Spleen (tissue), 7 donors: Measurements from ENCODE around the gene CLEC16A.

ENCODE experiments used
- CTCF ChIP-seq, 11 experiments: fragments of 200-600 bp in 7 of 11; fragments of 450-650 bp in 4 of 11; sonication (generic) in 4 of 11; IDR thresholded peaks in 8 of 11; conservative IDR thresholded peaks in 3 of 11; 1 replicate in 7 of 11; 2 replicates in 4 of 11; pipeline versions ENCODE4 v1.4.0 to v1.8.0; 2016 to 2021; ENCODE audit warnings: antibody characterized with exemption in 11 of 11, inconsistent platforms in 4 of 11, mild to moderate bottlenecking in 1 of 11
- POLR2A ChIP-seq, 3 donors: fragments of 450-650 bp; IDR thresholded peaks; one replicate each; pipeline ENCODE4 v1.5.1; 2017; ENCODE audit warnings: antibody characterized with exemption in 3 of 3, mild to moderate bottlenecking in 1 of 3
- POLR2AphosphoS5 ChIP-seq, 3 donors: sonication (generic); formaldehyde crosslinking; IDR thresholded peaks; one replicate each; pipeline ENCODE4 v1.5.1; 2017; ENCODE audit warnings: antibody characterized with exemption in 3 of 3
- donor health status: DM: no; HTN: no; CAD: no; lungs with moderate emphysema.
- donor health status: DM: no; HTN: no; CAD: no.
- donor health status: DM: no; HTN: no; CAD: no.

GRCh38 chr16:11067266-11067665 is 122.9 kb downstream of the CLEC16A start:
- no peak for TF ChIP-seq CTCF (IDR thresholded peaks at IDR 0.05 in 8 of 11, conservative IDR thresholded peaks at IDR 0.05 in 3 of 11)
- TF ChIP-seq POLR2A (IDR thresholded peaks at IDR 0.05): no peak
- no peak for TF ChIP-seq POLR2AphosphoS5 (IDR thresholded peaks at IDR 0.05)
